ENCODE data around the gene TXNDC17. TPM values are rescaled to one million over a fixed set of nuclear protein-coding genes. Genes with fewer than 3 reads are reported as not detected.
"Not testable (repeated sequence)": the region's sequence is repeated elsewhere in the genome, so short reads cannot be mapped to it uniquely, and the experiment has no call there.

Gene TXNDC17
- total RNA-seq, 2 experiments from 2014 or later: 52.7 to 54.6 TPM

GRCh38 chr17:6639586-6640535 lies 999 bp upstream of the TXNDC17 start:
- H3K9me3 Mint-ChIP-seq: no peaks in the 10 kb centered on the region
- H3K4me1 Mint-ChIP-seq: peaks cover 44% of the 10 kb centered on the region
- peaks cover 13% of the 10 kb centered on the region for H3K36me3 Mint-ChIP-seq
- H3K27ac Mint-ChIP-seq: peak overlapping the region; percentile 68
- ATAC-seq (ENCODE audit: low read depth): peak; percentile 26
- peak; percentile 71 for DNase-seq
- H3K4me3 Mint-ChIP-seq: peak overlapping the region; percentile 97
- H3K27me3 Mint-ChIP-seq: no peaks in the 10 kb centered on the region
- POLR2A ChIA-PET: interaction anchor here (1.0 to 4.3 kb wide), 5 partner anchors 11 to 204 kb away, joined by 3 to 42 read pairs (median 3); partner anchors contain the start of genes C17orf100 and MED31

GRCh38 chr17:6641247-6641863 lies 495 bp downstream of the TXNDC17 start:
- peak; percentile 2 for ATAC-seq (ENCODE audit: low read depth)
- peaks cover 47% of the 10 kb centered on the region for H3K4me1 Mint-ChIP-seq
- H3K27me3 Mint-ChIP-seq: no peaks in the 10 kb centered on the region
- H3K4me3 Mint-ChIP-seq: peak overlapping the region; percentile 97
- no peaks in the 10 kb centered on the region for H3K9me3 Mint-ChIP-seq
- H3K27ac Mint-ChIP-seq: peak overlapping the region; percentile 96
- H3K36me3 Mint-ChIP-seq: peaks cover 13% of the 10 kb centered on the region
- DNase-seq: no peak
- POLR2A ChIA-PET: interaction anchor here (0.6 to 4.3 kb wide), 6 partner anchors 8 to 1940 kb away, joined by 3 to 42 read pairs (median 3); partner anchors contain the start of genes C17orf100 and MED31

- ATAC-seq (ENCODE audit: low read depth) (no peak), DNase-seq (no peak)
- H3K4me3 Mint-ChIP-seq: peak overlapping the region; percentile 53
- no peaks in the 10 kb centered on the region for H3K27me3 Mint-ChIP-seq
- H3K27ac Mint-ChIP-seq: no peak overlapping the region
- H3K9me3 Mint-ChIP-seq: no peaks in the 10 kb centered on the region
- peaks cover 50% of the 10 kb centered on the region for H3K4me1 Mint-ChIP-seq
- POLR2A ChIA-PET: interaction anchor here (1.5 to 4.3 kb wide), 2 partner anchors 8 to 15 kb away, joined by 5 to 42 read pairs; partner anchors contain the start of genes C17orf100 and MED31
- peaks cover 17% of the 10 kb centered on the region for H3K36me3 Mint-ChIP-seq
These were observed 1.7 kb downstream of the TXNDC17 start for GRCh38 chr17:6642592-6642991.

GRCh38 chr17:6643451-6644125 lies 2.7 kb downstream of the TXNDC17 start:
- DNase-seq: no peak
- H3K36me3 Mint-ChIP-seq: peaks cover 19% of the 10 kb centered on the region
- no peaks in the 10 kb centered on the region for H3K27me3 Mint-ChIP-seq
- no peaks in the 10 kb centered on the region for H3K9me3 Mint-ChIP-seq
- H3K4me1 Mint-ChIP-seq: peaks cover 53% of the 10 kb centered on the region
- ATAC-seq (ENCODE audit: low read depth): no peak
- peak overlapping the region; percentile 12 for H3K27ac Mint-ChIP-seq
- POLR2A ChIA-PET: no interaction called here
- peak overlapping the region; percentile 42 for H3K4me3 Mint-ChIP-seq

- peaks cover 41% of the 10 kb centered on the region for H3K4me1 Mint-ChIP-seq
- H3K27ac Mint-ChIP-seq: no peak overlapping the region
- no peaks in the 10 kb centered on the region for H3K27me3 Mint-ChIP-seq
- peaks cover 12% of the 10 kb centered on the region for H3K36me3 Mint-ChIP-seq
- ATAC-seq (ENCODE audit: low read depth) (no peak), DNase-seq (no peak)
- no peaks in the 10 kb centered on the region for H3K9me3 Mint-ChIP-seq
- H3K4me3 Mint-ChIP-seq: no peak overlapping the region
- POLR2A ChIA-PET: no interaction called here
These were observed 7.3 kb downstream of the TXNDC17 start for GRCh38 chr17:6648181-6648580.

- peak within 1 kb of the TSS; percentile 97 for H3K4me3 Mint-ChIP-seq
- no peaks in the 10 kb centered on the region for H3K9me3 Mint-ChIP-seq
These were observed 10.6 kb downstream of the TXNDC17 start, which contains the start of the genes C17orf100 and MED31 for GRCh38 chr17:6651354-6651918. C17orf100 (plus strand) TSS chr17:6651762; CDS start chr17:6651914, 152 bp downstream. MED31 (minus strand) TSS chr17:6651605; CDS start chr17:6651528, 77 bp downstream.

GRCh38 chr17:6651919-6652452 lies 11.1 kb downstream of the TXNDC17 start:
- H3K4me3 Mint-ChIP-seq: peak overlapping the region; percentile 58
- H3K36me3 Mint-ChIP-seq: peaks cover 11% of the 10 kb centered on the region
- no peak overlapping the region for H3K27ac Mint-ChIP-seq
- POLR2A ChIA-PET: interaction anchor here (1.1 to 2.9 kb wide), 4 partner anchors 11 to 208 kb away, joined by 3 to 42 read pairs (median 9); partner anchors contain the start of genes KIAA0753, PIMREG, TXNDC17 and XAF1
- peaks cover 37% of the 10 kb centered on the region for H3K4me1 Mint-ChIP-seq
- DNase-seq: no peak
- H3K27me3 Mint-ChIP-seq: peaks cover 6% of the 10 kb centered on the region
- no peaks in the 10 kb centered on the region for H3K9me3 Mint-ChIP-seq
- peak; percentile 9 for ATAC-seq (ENCODE audit: low read depth)

More at GRCh38 chr17:6651354-6651918, 10.6 kb downstream of the TXNDC17 start, which contains the start of the genes C17orf100 and MED31:
- peaks cover 6% of the 10 kb centered on the region for H3K27me3 Mint-ChIP-seq
- H3K27ac Mint-ChIP-seq: peak within 1 kb of the TSS; percentile 98
- POLR2A ChIA-PET: interaction anchor here (1.1 to 2.9 kb wide), 4 partner anchors 11 to 207 kb away, joined by 3 to 42 read pairs (median 9); partner anchors contain the start of genes KIAA0753, PIMREG, TXNDC17 and XAF1
- ATAC-seq (ENCODE audit: low read depth) (peak; percentile 93), DNase-seq (peak; percentile 96)
- peaks cover 38% of the 10 kb centered on the region for H3K4me1 Mint-ChIP-seq
- peaks cover 13% of the 10 kb centered on the region for H3K36me3 Mint-ChIP-seq

GRCh38 chr17:6654841-6655731 lies 14.2 kb downstream of the TXNDC17 start:
- Mint-ChIP-seq H3K27ac (no peak overlapping the region), H3K4me1 (peaks cover 29% of the 10 kb centered on the region), H3K4me3 (peak overlapping the region; percentile 64), H3K36me3 (peaks cover 16% of the 10 kb centered on the region), H3K9me3 (no peaks in the 10 kb centered on the region), H3K27me3 (peaks cover 12% of the 10 kb centered on the region)
- POLR2A ChIA-PET: no interaction called here
- ATAC-seq (ENCODE audit: low read depth) (no peak), DNase-seq (no peak)

- H3K27ac Mint-ChIP-seq; ATAC-seq (ENCODE audit: low read depth); DNase-seq; POLR2A ChIA-PET; H3K9me3 Mint-ChIP-seq: not testable (repeated sequence)
- Mint-ChIP-seq H3K4me1 (peaks cover 34% of the 10 kb centered on the region), H3K36me3 (peaks cover 17% of the 10 kb centered on the region), H3K27me3 (peaks cover 14% of the 10 kb centered on the region), H3K4me3 (peak overlapping the region; percentile 74)
These were observed 15.0 kb downstream of the TXNDC17 start for GRCh38 chr17:6655732-6656361.

GRCh38 chr17:6656797-6657632 lies 16.2 kb downstream of the TXNDC17 start:
- H3K27ac Mint-ChIP-seq: peak overlapping the region; percentile 87
- H3K4me3 Mint-ChIP-seq: peak overlapping the region; percentile 94
- POLR2A ChIA-PET: interaction anchor here (1.0 to 1.4 kb wide), 5 partner anchors 15 to 114 kb away, joined by 3 to 7 read pairs (median 4); partner anchors contain the start of genes KIAA0753 and XAF1
- H3K36me3 Mint-ChIP-seq: peaks cover 20% of the 10 kb centered on the region
- ATAC-seq (ENCODE audit: low read depth) (peak; percentile 80), DNase-seq (peak; percentile 65)
- H3K4me1 Mint-ChIP-seq: peaks cover 42% of the 10 kb centered on the region
- peaks cover 15% of the 10 kb centered on the region for H3K27me3 Mint-ChIP-seq
- H3K9me3 Mint-ChIP-seq: not testable (repeated sequence)
